PC-9 (cell line): ENCODE data around the gene EHBP1L1. TPM values are rescaled to one million over a fixed set of nuclear protein-coding genes. Genes with fewer than 3 reads are reported as not detected.

Source experiments
- BruUV-seq: library from RNA; stranded (reverse); fragments of 400-500 nt; replicated peaks from 2 replicates; lab custom pipeline; 2021; lab: Mats Ljungman, UMichigan
- CTCF ChIA-PET: fragments of 300-600 bp; sonication (Branson Sonifier 250); formaldehyde crosslinking; loops from one replicate; lab custom pipeline; 2022; ENCODE audit warnings: antibody characterized with exemption; lab: Charles Lee
- POLR2A ChIA-PET: fragments of 300-600 bp; sonication (Branson Sonifier 250); formaldehyde crosslinking; loops from one replicate; lab custom pipeline; 2022; ENCODE audit warnings: antibody characterized with exemption; ENCODE audit not compliant: unreplicated experiment; lab: Charles Lee
- DNase-seq, 2 experiments: peaks; one replicate each; pipeline versions ENCODE4 v3.0.0 to v3.0.0-alpha.2; 2015 to 2022; ENCODE audit warnings: mixed read lengths in 1 of 2
- H2AFZ ChIP-seq: fragments of 200-600 bp; sonication (generic); 2 replicates; pipeline ENCODE4 v1.8.1; 2017; ENCODE audit warnings: antibody characterized with exemption
- H3F3A ChIP-seq: fragments of 200-600 bp; sonication (generic); 2 replicates; pipeline ENCODE4 v1.8.1; 2017; ENCODE audit warnings: antibody characterized with exemption, mild to moderate bottlenecking, low read depth; ENCODE audit not compliant: insufficient read depth
- H3K27ac ChIP-seq: fragments of 200-600 bp; sonication (generic); 2 replicates; pipeline ENCODE4 v1.6.1; 2016; ENCODE audit warnings: mixed run types
- H3K27me3 ChIP-seq: fragments of 200-600 bp; sonication (generic); 2 replicates; pipeline ENCODE4 v1.6.1; 2016; ENCODE audit warnings: low read depth, mixed run types; ENCODE audit not compliant: insufficient read depth
- H3K36me3 ChIP-seq: fragments of 200-600 bp; sonication (generic); 2 replicates; pipeline ENCODE4 v1.6.1; 2016; ENCODE audit warnings: low read depth, mixed run types
- H3K4me1 ChIP-seq: fragments of 200-600 bp; sonication (generic); replicated peaks from 2 replicates; pipeline ENCODE4 v1.6.1; 2016; ENCODE audit warnings: mixed run types; ENCODE audit not compliant: insufficient read depth
- H3K4me2 ChIP-seq: fragments of 200-600 bp; sonication (generic); 2 replicates; pipeline ENCODE4 v1.6.1; 2017; ENCODE audit warnings: mixed run types
- H3K4me3 ChIP-seq: fragments of 200-600 bp; sonication (generic); 2 replicates; pipeline ENCODE4 v1.6.1; 2016; ENCODE audit warnings: mixed run types
- H3K79me2 ChIP-seq: fragments of 200-600 bp; sonication (generic); 2 replicates; pipeline ENCODE4 v1.6.1; 2017; ENCODE audit warnings: low read depth, mixed run types
- H3K9me2 ChIP-seq: fragments of 200-600 bp; sonication (generic); 2 replicates; pipeline ENCODE4 v1.8.1; 2017; ENCODE audit warnings: mild to moderate bottlenecking; ENCODE audit not compliant: insufficient read depth
- H3K9me3 ChIP-seq: fragments of 200-600 bp; sonication (generic); 2 replicates; pipeline ENCODE4 v1.8.1; 2016; ENCODE audit warnings: low read depth; ENCODE audit not compliant: insufficient read depth
- H4K20me1 ChIP-seq: fragments of 200-600 bp; sonication (generic); 2 replicates; pipeline ENCODE4 v1.8.1; 2017; ENCODE audit not compliant: insufficient read depth
- EZH2 ChIP-seq: fragments of 200-600 bp; sonication (generic); IDR thresholded peaks from 2 replicates; pipeline ENCODE4 v1.8.0; 2017; ENCODE audit warnings: antibody characterized with exemption, low read depth
- intact Hi-C: fragments of 100-400 bp; cut with micrococcal nuclease; formaldehyde crosslinking; loops from one replicate; pipeline ENCODE4 v1.10.0; 2022; ENCODE audit not compliant: unreplicated experiment
- total RNA-seq: library from RNA; stranded (reverse); gene quantifications from 2 replicates; pipeline ENCODE4 v1.2.3, GENCODE V29; 2021
- TF ChIP-seq, protein P1 (sequence below): fragments of 200-600 bp; sonication (generic); conservative IDR thresholded peaks from 2 replicates; pipeline ENCODE4 v1.6.1; 2017; ENCODE audit warnings: mixed run types, antibody characterized with exemption, mild to moderate bottlenecking, moderate library complexity

EHBP1L1 gene
- total RNA-seq, 1 experiment from 2014 or later = 123 TPM

DNA sequence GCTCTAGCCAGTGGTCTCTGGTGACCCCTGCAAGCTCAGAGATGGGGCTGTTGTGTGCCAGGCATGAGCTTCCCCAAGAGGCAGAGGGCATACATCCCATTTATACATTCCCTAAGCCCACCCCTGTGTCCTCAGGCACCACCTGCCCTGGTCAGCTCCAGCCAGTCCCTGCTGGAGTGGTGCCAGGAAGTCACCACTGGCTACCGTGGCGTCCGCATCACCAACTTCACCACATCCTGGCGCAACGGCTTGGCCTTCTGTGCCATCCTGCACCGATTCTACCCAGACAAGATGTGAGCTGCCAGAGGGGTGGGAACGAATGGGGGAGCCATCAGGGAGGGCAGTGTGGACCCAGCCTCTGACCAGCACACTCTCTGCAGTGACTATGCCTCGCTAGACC, 8.3 kb downstream of the EHBP1L1 start:
- Histone ChIP-seq H3K79me2 (no peaks in the 10 kb centered on the region), H3K9me2 (no peaks in the 10 kb centered on the region), H3K36me3 (no peaks in the 10 kb centered on the region; the same call in 1 of the 2 replicates), H3F3A (peaks cover 25% of the 10 kb centered on the region; the same call in 1 of the 2 replicates), H3K27ac (no peak overlapping the region), H2AFZ (no peak overlapping the region), H3K27me3 (no peaks in the 10 kb centered on the region), H4K20me1 (no peaks in the 10 kb centered on the region), H3K4me2 (no peak overlapping the region), H3K9me3 (no peaks in the 10 kb centered on the region), H3K4me3 (no peak overlapping the region), H3K4me1 (no peaks in the 10 kb centered on the region)
- no peak for TF ChIP-seq EZH2
- no peak for DNase-seq
- CTCF ChIA-PET = no interaction called here
- POLR2A ChIA-PET = interaction anchor here (0.6 to 0.8 kb wide), 2 partner anchors 11 to 29 kb away, joined by 8 to 10 read pairs; partner anchors contain the start of gene KCNK7
- intact Hi-C loops = no loop called here
- no TSS peak for BruUV-seq

DNA sequence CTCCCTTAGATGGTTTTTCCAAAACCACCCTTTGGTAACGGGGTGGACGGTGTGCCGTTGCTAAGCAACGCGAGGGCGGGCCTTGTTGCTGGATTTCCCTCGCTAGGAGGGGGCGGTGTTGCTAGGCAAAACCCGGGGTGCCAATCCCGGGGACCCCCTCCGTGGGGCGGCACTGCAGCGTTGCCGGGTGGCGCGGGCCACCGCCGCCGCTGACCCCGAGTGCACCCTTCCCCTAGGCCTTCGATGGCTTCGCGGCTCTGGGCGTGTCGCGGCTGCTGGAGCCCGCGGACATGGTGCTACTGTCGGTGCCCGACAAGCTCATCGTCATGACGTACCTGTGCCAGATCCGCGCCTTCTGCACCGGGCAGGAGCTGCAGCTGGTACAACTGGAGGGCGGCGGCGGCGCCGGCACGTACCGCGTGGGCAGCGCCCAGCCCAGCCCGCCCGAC, 8.9 kb downstream of the EHBP1L1 start:
- H3K9me3 ChIP-seq = no peaks in the 10 kb centered on the region
- no peak overlapping the region for H2AFZ ChIP-seq
- H3K27ac ChIP-seq = no peak overlapping the region
- H3K36me3 ChIP-seq = no peaks in the 10 kb centered on the region
- no TSS peak for BruUV-seq
- no peaks in the 10 kb centered on the region for H3K9me2 ChIP-seq
- TF ChIP-seq, protein P1, sequence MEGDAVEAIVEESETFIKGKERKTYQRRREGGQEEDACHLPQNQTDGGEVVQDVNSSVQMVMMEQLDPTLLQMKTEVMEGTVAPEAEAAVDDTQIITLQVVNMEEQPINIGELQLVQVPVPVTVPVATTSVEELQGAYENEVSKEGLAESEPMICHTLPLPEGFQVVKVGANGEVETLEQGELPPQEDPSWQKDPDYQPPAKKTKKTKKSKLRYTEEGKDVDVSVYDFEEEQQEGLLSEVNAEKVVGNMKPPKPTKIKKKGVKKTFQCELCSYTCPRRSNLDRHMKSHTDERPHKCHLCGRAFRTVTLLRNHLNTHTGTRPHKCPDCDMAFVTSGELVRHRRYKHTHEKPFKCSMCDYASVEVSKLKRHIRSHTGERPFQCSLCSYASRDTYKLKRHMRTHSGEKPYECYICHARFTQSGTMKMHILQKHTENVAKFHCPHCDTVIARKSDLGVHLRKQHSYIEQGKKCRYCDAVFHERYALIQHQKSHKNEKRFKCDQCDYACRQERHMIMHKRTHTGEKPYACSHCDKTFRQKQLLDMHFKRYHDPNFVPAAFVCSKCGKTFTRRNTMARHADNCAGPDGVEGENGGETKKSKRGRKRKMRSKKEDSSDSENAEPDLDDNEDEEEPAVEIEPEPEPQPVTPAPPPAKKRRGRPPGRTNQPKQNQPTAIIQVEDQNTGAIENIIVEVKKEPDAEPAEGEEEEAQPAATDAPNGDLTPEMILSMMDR = no peak
- no peak for TF ChIP-seq EZH2
- no peaks in the 10 kb centered on the region for H3K4me1 ChIP-seq
- CTCF ChIA-PET = no interaction called here
- intact Hi-C loops = no loop called here
- H4K20me1 ChIP-seq = no peaks in the 10 kb centered on the region
- peaks cover 28% of the 10 kb centered on the region; the same call in 1 of the 2 replicates for H3F3A ChIP-seq
- H3K27me3 ChIP-seq = no peaks in the 10 kb centered on the region
- no peaks in the 10 kb centered on the region for H3K79me2 ChIP-seq
- H3K4me3 ChIP-seq = no peak overlapping the region
- no peak overlapping the region for H3K4me2 ChIP-seq
- no peak for DNase-seq
- POLR2A ChIA-PET = no interaction called here

DNA sequence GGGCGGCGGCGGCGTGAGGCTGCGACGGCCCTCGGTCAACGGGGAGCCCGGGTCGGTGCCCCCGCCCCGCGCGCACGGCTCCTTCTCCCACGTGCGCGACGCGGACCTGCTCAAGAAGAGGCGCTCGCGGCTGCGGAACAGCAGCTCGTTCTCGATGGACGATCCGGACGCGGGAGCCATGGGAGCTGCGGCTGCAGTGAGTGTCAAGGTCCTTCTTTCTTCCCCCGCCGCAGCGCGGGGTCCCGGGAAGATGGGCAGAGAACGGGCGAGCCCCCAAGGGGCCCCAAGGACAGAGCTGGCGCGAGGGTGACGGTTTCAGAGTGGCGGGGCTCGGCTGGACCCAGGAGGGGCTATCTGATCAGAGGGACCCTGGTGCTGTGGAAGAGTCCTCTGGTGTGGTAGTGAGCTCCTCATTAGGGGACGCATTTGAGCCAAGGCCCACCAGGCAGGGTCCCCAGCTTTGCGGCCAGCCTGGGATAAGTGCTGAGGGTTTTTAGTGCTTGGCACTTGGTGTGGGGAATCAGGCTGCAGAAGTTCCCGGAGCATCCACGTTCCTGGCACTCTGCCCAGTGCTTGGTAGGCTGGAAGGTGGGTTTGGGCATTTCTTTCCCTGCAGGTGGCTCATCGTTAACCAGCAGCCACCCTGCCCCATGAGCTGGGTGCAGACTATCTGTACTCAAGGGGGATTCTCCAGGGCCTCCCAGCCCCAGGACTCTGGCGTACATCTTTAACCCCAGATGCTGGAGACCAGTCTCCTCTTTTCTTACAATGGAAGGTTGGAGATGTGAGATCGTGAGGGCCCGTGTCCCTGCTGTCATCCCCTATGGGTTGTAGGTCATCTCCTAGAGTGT, 9.8 kb downstream of the EHBP1L1 start:
- Histone ChIP-seq H4K20me1 (no peaks in the 10 kb centered on the region), H3K9me2 (no peaks in the 10 kb centered on the region), H3K27ac (no peak overlapping the region), H3K36me3 (no peaks in the 10 kb centered on the region), H3K79me2 (no peaks in the 10 kb centered on the region), H3K27me3 (no peaks in the 10 kb centered on the region), H3K4me2 (no peak overlapping the region), H2AFZ (no peak overlapping the region), H3K9me3 (no peaks in the 10 kb centered on the region), H3K4me3 (no peak overlapping the region), H3K4me1 (no peaks in the 10 kb centered on the region), H3F3A (peaks cover 36% of the 10 kb centered on the region; the same call in 1 of the 2 replicates)
- no peak for DNase-seq
- no peak for TF ChIP-seq EZH2
- TF ChIP-seq, protein P1 = no peak
- POLR2A ChIA-PET = no interaction called here
- intact Hi-C loops = no loop called here
- no TSS peak for BruUV-seq
- CTCF ChIA-PET = interaction anchor here (0.6 kb wide), 1 partner anchor 15 kb away, joined by 3 read pairs; the partner anchor contains the start of gene ZNRD2
